GM12891 (cell line): Measurements from ENCODE around the gene ANLN.
"Not testable (repeated sequence)": the region's sequence is repeated elsewhere in the genome, so short reads cannot be mapped to it uniquely, and the experiment has no call there.

Experiments used
- POLR2A ChIP-seq: IDR thresholded peaks from 2 replicates; pipeline ENCODE4 v1.6.1; 2011; ENCODE audit warnings: low read depth, low read length, control low read depth
- POLR2AphosphoS5 ChIP-seq: IDR thresholded peaks from 2 replicates; pipeline ENCODE4 v1.6.1; 2011; ENCODE audit warnings: low read depth, low read length, control low read depth

DNA sequence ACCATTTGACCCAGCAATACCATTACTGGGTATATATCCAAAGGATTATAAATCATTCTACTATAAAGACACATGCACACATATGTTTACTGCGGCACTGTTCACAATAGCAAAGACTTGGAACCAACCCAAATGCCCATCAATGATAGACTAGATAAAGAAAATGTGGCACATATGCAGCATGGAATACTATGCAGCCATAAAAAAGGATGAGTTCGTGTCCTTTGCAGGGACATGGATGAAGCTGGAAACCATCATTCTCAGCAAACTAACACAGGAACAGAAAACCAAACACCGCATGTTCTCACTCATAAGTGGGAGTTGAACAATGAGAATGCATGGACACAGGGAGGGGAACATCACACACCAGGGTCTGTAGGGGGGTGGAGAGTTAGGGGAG, 6.4 kb upstream of the ANLN start:
- TF ChIP-seq POLR2A, POLR2AphosphoS5: not testable (repeated sequence)
